ENCODE measurements around the gene REG1A.

REG1A gene

GRCh38 chr2:79138385-79138784 lies 18.1 kb downstream of the REG1A start:
- H3K27ac ChIP-seq (ENCODE audit: low read depth, low read length): no peak overlapping the region
- H2AFZ ChIP-seq (ENCODE audit: insufficient read depth, low read length, poor library complexity): no peak overlapping the region
- no peak for DNase-seq
- H2AK5ac ChIP-seq (ENCODE audit: low read length): no peak overlapping the region
- H3K4me3 ChIP-seq (ENCODE audit: low read depth, low read length): no peak overlapping the region
- WGBS (ENCODE audit: extremely low coverage, insufficient coverage, insufficient read length): no CpG with 5 or more reads among the region's 3 CpGs
- H4K8ac ChIP-seq (ENCODE audit: low read depth, low read length): no peak overlapping the region
- H4K12ac ChIP-seq (ENCODE audit: low read depth, low read length): no peak overlapping the region
- no peak overlapping the region for H3K4me2 ChIP-seq (ENCODE audit: low read length)
- H3K14ac ChIP-seq (ENCODE audit: low read length): no peak overlapping the region
- no peaks in the 10 kb centered on the region for H3K9me3 ChIP-seq (ENCODE audit: insufficient read depth, low read depth, low read length)
- H3K4me1 ChIP-seq (ENCODE audit: control insufficient read depth in 1 of 2, insufficient read depth in 2 of 2, low read length in 2 of 2): no peaks in the 10 kb centered on the region
- H2BK120ac ChIP-seq (ENCODE audit: insufficient read depth, low read length, poor library complexity): no peak overlapping the region
- H3K9ac ChIP-seq (ENCODE audit: low read length): no peak overlapping the region
- no peaks in the 10 kb centered on the region for H3K79me2 ChIP-seq (ENCODE audit: control insufficient read depth, insufficient read depth, low read length, poor library complexity)
- no peak overlapping the region for H3K18ac ChIP-seq (ENCODE audit: low read length)
- no peak overlapping the region for H4K91ac ChIP-seq (ENCODE audit: low read depth, low read length)
- H2BK5ac ChIP-seq (ENCODE audit: low read depth, low read length, poor library complexity): no peak overlapping the region
- no peak overlapping the region for H2BK12ac ChIP-seq (ENCODE audit: low read length)
- no peak overlapping the region for H3K23ac ChIP-seq (ENCODE audit: low read length)
- no peak overlapping the region for H3K4ac ChIP-seq (ENCODE audit: low read depth, low read length)
- no peaks in the 10 kb centered on the region for H3K36me3 ChIP-seq (ENCODE audit: control insufficient read depth in 1 of 2, insufficient read depth in 2 of 2, low read length in 2 of 2)
- H3K79me1 ChIP-seq (ENCODE audit: low read length): no peaks in the 10 kb centered on the region
- H3K27me3 ChIP-seq (ENCODE audit: insufficient read depth, low read length): no peaks in the 10 kb centered on the region

GRCh38 chr2:79139423-79139822 lies 19.1 kb downstream of the REG1A start:
- H2BK12ac ChIP-seq (ENCODE audit: low read length): no peak overlapping the region
- no peak overlapping the region for H4K91ac ChIP-seq (ENCODE audit: low read depth, low read length)
- no peak overlapping the region for H2AFZ ChIP-seq (ENCODE audit: insufficient read depth, low read length, poor library complexity)
- no peaks in the 10 kb centered on the region for H3K79me2 ChIP-seq (ENCODE audit: control insufficient read depth, insufficient read depth, low read length, poor library complexity)
- H2BK120ac ChIP-seq (ENCODE audit: insufficient read depth, low read length, poor library complexity): no peak overlapping the region
- H3K27me3 ChIP-seq (ENCODE audit: insufficient read depth, low read length): no peaks in the 10 kb centered on the region
- no peak overlapping the region for H3K4me2 ChIP-seq (ENCODE audit: low read length)
- H3K4me3 ChIP-seq (ENCODE audit: low read depth, low read length): no peak overlapping the region
- H3K27ac ChIP-seq (ENCODE audit: low read depth, low read length): no peak overlapping the region
- no peaks in the 10 kb centered on the region for H3K79me1 ChIP-seq (ENCODE audit: low read length)
- no peaks in the 10 kb centered on the region for H3K9me3 ChIP-seq (ENCODE audit: insufficient read depth, low read depth, low read length)
- DNase-seq: no peak
- H2BK5ac ChIP-seq (ENCODE audit: low read depth, low read length, poor library complexity): no peak overlapping the region
- H3K36me3 ChIP-seq (ENCODE audit: control insufficient read depth in 1 of 2, insufficient read depth in 2 of 2, low read length in 2 of 2): no peaks in the 10 kb centered on the region
- no peak overlapping the region for H3K4ac ChIP-seq (ENCODE audit: low read depth, low read length)
- H4K12ac ChIP-seq (ENCODE audit: low read depth, low read length): no peak overlapping the region
- H3K9ac ChIP-seq (ENCODE audit: low read length): no peak overlapping the region
- H3K14ac ChIP-seq (ENCODE audit: low read length): no peak overlapping the region
- no peak overlapping the region for H3K18ac ChIP-seq (ENCODE audit: low read length)
- no peaks in the 10 kb centered on the region for H3K4me1 ChIP-seq (ENCODE audit: control insufficient read depth in 1 of 2, insufficient read depth in 2 of 2, low read length in 2 of 2)
- no peak overlapping the region for H4K8ac ChIP-seq (ENCODE audit: low read depth, low read length)
- H2AK5ac ChIP-seq (ENCODE audit: low read length): no peak overlapping the region
- H3K23ac ChIP-seq (ENCODE audit: low read length): no peak overlapping the region

- no peak overlapping the region for H3K4me2 ChIP-seq (ENCODE audit: low read length)
- no peaks in the 10 kb centered on the region for H3K36me3 ChIP-seq (ENCODE audit: control insufficient read depth in 1 of 2, insufficient read depth in 2 of 2, low read length in 2 of 2)
- H4K8ac ChIP-seq (ENCODE audit: low read depth, low read length): no peak overlapping the region
- H3K4me1 ChIP-seq (ENCODE audit: control insufficient read depth in 1 of 2, insufficient read depth in 2 of 2, low read length in 2 of 2): no peaks in the 10 kb centered on the region
- no peak overlapping the region for H4K91ac ChIP-seq (ENCODE audit: low read depth, low read length)
- H3K79me2 ChIP-seq (ENCODE audit: control insufficient read depth, insufficient read depth, low read length, poor library complexity): no peaks in the 10 kb centered on the region
- H2BK5ac ChIP-seq (ENCODE audit: low read depth, low read length, poor library complexity): no peak overlapping the region
- DNase-seq: no peak
- H2BK12ac ChIP-seq (ENCODE audit: low read length): no peak overlapping the region
- H3K14ac ChIP-seq (ENCODE audit: low read length): no peak overlapping the region
- no peak overlapping the region for H3K27ac ChIP-seq (ENCODE audit: low read depth, low read length)
- H3K9me3 ChIP-seq (ENCODE audit: insufficient read depth, low read depth, low read length): peaks cover 3% of the 10 kb centered on the region
- H2AFZ ChIP-seq (ENCODE audit: insufficient read depth, low read length, poor library complexity): no peak overlapping the region
- H2AK5ac ChIP-seq (ENCODE audit: low read length): no peak overlapping the region
- H4K12ac ChIP-seq (ENCODE audit: low read depth, low read length): no peak overlapping the region
- no peak overlapping the region for H3K9ac ChIP-seq (ENCODE audit: low read length)
- H3K4me3 ChIP-seq (ENCODE audit: low read depth, low read length): no peak overlapping the region
- H3K18ac ChIP-seq (ENCODE audit: low read length): no peak overlapping the region
- no peak overlapping the region for H3K4ac ChIP-seq (ENCODE audit: low read depth, low read length)
- no CpG with 5 or more reads among the region's 2 CpGs for WGBS (ENCODE audit: extremely low coverage, insufficient coverage, insufficient read length)
- no peak overlapping the region for H3K23ac ChIP-seq (ENCODE audit: low read length)
- H3K79me1 ChIP-seq (ENCODE audit: low read length): no peaks in the 10 kb centered on the region
- H3K27me3 ChIP-seq (ENCODE audit: insufficient read depth, low read length): no peaks in the 10 kb centered on the region
- H2BK120ac ChIP-seq (ENCODE audit: insufficient read depth, low read length, poor library complexity): no peak overlapping the region
Measured at GRCh38 chr2:79155826-79156476, 35.7 kb downstream of the REG1A start.

- H4K12ac ChIP-seq (ENCODE audit: low read depth, low read length): no peak overlapping the region
- no peak overlapping the region for H3K4me2 ChIP-seq (ENCODE audit: low read length)
- H3K36me3 ChIP-seq (ENCODE audit: control insufficient read depth in 1 of 2, insufficient read depth in 2 of 2, low read length in 2 of 2): no peaks in the 10 kb centered on the region
- H2BK12ac ChIP-seq (ENCODE audit: low read length): no peak overlapping the region
- no peak for DNase-seq
- H3K4me1 ChIP-seq (ENCODE audit: control insufficient read depth in 1 of 2, insufficient read depth in 2 of 2, low read length in 2 of 2): no peaks in the 10 kb centered on the region
- H3K4me3 ChIP-seq (ENCODE audit: low read depth, low read length): no peak overlapping the region
- H3K79me1 ChIP-seq (ENCODE audit: low read length): no peaks in the 10 kb centered on the region
- H2AK5ac ChIP-seq (ENCODE audit: low read length): no peak overlapping the region
- no peak overlapping the region for H3K9ac ChIP-seq (ENCODE audit: low read length)
- no peak overlapping the region for H2BK5ac ChIP-seq (ENCODE audit: low read depth, low read length, poor library complexity)
- H3K23ac ChIP-seq (ENCODE audit: low read length): no peak overlapping the region
- no peak overlapping the region for H3K27ac ChIP-seq (ENCODE audit: low read depth, low read length)
- H3K79me2 ChIP-seq (ENCODE audit: control insufficient read depth, insufficient read depth, low read length, poor library complexity): no peaks in the 10 kb centered on the region
- H4K91ac ChIP-seq (ENCODE audit: low read depth, low read length): no peak overlapping the region
- no peak overlapping the region for H2AFZ ChIP-seq (ENCODE audit: insufficient read depth, low read length, poor library complexity)
- WGBS (ENCODE audit: extremely low coverage, insufficient coverage, insufficient read length): no CpG with 5 or more reads among the region's 2 CpGs
- H3K14ac ChIP-seq (ENCODE audit: low read length): no peak overlapping the region
- H2BK120ac ChIP-seq (ENCODE audit: insufficient read depth, low read length, poor library complexity): no peak overlapping the region
- H3K9me3 ChIP-seq (ENCODE audit: insufficient read depth, low read depth, low read length): peaks cover 3% of the 10 kb centered on the region
- no peak overlapping the region for H3K4ac ChIP-seq (ENCODE audit: low read depth, low read length)
- H3K18ac ChIP-seq (ENCODE audit: low read length): no peak overlapping the region
- no peak overlapping the region for H4K8ac ChIP-seq (ENCODE audit: low read depth, low read length)
- H3K27me3 ChIP-seq (ENCODE audit: insufficient read depth, low read length): no peaks in the 10 kb centered on the region
Measured at GRCh38 chr2:79159030-79159429, 38.7 kb downstream of the REG1A start.
